GM21447 (cell line): ENCODE measurements around the gene GMFB.

Source experiments
- ATAC-seq: cut with Tn5 transposase; IDR thresholded peaks from one replicate; pipeline ENCODE4 v1.9.1; 2021; ENCODE audit not compliant: unreplicated experiment

The GMFB gene

DNA sequence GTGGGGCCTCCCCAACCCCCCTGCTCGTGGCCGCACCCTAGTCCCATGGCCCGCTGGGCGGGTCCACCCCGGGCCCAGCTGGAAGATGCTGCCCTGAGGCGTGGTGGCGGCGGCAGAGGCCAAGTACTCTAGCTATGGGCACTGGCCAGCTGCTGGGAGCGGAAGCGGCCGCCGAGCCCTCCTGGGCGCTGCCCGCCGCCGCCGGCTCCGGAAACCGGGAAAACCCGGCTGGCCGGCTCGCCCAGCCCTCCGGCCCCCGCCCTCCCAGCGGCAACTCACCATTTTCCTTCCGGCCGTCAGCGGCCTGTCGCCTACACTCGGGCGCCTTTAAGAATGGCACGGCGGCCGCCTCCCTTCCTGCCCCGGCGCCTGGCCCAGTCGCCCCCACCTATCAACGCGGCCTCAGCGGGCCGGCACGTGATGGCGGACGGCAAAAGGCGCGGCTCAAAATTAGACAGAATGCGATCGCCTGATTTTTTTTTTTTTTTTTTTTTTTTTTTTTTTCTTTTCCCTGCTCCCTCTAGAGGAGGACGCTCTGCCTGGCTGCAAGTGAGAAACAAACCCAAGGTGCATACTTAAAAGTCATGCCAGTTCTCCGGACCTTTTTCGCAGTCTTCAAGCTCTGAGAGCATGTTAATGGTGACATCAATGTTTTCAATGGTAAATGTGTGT is at the start of gene GMFB:
Gene GMFB, minus strand, starts transcription at position 335 of the 672 bp plus-strand sequence. Its CDS starts 53 bp downstream, at position 282.
- ATAC-seq: peak; percentile 87

DNA sequence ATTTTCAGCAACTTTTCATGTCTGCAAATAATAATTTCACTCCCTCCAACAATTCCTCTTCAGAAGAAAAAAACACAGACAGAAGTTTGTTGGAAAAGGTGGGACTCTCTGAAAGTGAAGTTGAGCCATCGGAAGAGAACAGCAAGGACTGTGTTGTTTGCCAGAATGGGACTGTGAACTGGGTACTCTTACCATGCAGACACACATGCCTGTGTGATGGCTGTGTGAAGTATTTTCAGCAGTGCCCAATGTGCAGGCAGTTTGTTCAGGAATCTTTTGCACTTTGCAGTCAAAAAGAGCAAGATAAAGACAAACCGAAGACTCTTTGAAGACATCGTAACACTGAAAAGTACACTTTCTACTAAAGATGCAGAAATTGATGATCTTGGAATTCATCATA is 49.3 kb upstream of the GMFB start:
- no peak for ATAC-seq

DNA sequence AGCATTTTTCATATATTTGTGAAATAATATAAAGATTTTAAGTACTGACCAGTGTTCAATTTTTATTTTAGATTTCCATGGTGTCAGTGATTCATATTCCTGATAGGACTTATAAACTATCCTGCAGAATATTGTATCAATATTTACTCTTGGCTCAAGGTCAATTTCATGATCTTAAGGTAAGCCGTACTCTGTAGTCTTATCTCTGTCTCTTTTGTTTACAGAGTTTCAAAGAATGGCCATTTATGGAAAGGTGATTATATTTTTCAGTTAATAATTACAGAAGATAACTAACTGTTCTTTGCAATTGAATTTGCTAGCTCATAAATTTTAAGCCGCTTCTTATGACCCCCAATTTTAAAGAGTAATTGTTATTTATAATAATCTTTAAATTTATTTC is 48.9 kb upstream of the GMFB start:
- no peak for ATAC-seq

GRCh38 chr14:54535646-54536045 is 46.9 kb upstream of the GMFB start:
- ATAC-seq: no peak

- no peak for ATAC-seq
These were observed 46.3 kb upstream of the GMFB start for GRCh38 chr14:54535126-54535525.

DNA sequence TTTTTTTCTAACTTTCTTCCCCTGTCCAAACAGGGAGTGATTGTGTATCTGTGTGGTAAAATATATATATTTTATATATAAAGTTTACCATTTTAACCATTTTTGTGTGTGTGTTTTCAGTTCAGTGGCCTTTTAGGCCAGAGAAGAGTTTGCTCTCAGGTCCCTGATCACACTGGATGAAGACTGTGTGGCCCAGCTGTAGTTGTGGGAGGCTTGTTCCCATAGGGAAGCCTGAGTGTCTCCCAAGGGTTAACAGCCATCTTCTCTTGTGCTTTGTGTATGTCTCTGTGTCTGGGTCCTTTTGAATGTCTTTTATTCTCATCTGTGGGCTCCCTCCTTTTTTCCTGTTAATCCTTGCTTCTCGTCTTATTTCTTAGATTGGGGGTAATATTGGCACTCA is 44.3 kb upstream of the GMFB start:
- ATAC-seq: peak; percentile 10

DNA sequence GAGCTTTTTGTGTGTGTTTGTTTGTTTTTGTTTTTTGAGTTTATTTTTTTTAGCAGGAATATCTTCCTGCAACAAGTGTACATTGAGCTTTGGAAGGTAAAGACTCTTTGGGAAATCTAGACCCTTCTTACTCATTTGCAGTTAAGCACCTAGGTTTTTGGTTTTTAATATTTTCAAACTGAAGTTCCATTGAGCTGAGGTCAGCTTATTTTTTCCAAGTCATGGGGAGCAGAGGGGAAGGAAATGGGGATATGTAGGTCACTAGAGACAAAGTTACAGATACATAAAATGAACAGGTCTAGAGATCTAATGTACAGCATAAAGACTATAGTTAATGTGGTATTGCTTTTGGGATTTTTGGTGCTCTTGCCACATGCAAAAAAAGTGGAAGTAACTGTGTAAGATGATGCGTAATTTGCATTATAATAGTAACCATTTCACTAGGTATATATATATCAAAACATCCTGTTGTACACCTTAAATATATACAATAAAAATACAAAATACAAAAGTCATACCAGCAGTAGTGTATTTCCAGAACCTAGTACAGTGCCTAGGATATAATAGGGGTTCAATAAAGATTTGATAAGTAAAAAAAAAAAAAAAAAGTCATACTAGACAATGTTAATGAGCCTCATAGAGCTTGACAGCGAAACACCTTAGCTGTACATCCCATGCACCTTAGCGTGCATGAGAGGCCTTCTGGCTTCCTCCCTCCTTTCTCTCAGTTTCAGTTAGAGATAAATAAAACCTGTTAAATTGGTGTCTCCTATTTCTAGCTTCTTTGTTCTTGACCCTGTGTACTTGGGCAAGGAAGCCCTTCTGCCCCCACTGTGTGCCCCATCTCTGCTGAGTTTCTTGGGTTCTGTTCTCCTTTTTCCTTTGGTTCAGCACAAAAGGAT is 43.6 kb upstream of the GMFB start:
- ATAC-seq: peak; percentile 96

GRCh38 chr14:54529811-54530210 is 41.0 kb upstream of the GMFB start:
- no peak for ATAC-seq

- no peak for ATAC-seq
These were observed 40.2 kb upstream of the GMFB start for GRCh38 chr14:54528973-54529372.

GRCh38 chr14:54524410-54524809 is 35.6 kb upstream of the GMFB start:
- ATAC-seq: no peak

GRCh38 chr14:54516709-54517108 is 27.9 kb upstream of the GMFB start:
- no peak for ATAC-seq

DNA sequence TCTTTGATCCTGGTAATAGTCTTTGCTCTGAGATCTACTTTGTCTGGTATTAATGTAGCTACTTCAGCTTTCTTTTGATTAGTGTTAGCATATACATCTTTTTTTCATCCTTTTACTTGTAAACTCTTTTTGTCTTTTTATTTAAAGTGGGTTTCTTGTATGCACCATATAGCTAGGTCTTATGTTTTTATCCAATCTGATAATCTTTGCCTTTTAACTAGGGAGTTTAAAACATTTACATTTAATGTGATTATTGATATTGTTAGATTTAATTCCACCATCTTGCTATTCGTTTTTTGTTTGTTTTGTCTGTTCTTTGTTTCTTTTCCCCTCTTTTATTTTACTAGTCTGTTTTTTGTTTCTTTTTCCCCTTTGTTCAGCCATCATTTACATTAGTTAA is 26.9 kb upstream of the GMFB start:
- no peak for ATAC-seq

DNA sequence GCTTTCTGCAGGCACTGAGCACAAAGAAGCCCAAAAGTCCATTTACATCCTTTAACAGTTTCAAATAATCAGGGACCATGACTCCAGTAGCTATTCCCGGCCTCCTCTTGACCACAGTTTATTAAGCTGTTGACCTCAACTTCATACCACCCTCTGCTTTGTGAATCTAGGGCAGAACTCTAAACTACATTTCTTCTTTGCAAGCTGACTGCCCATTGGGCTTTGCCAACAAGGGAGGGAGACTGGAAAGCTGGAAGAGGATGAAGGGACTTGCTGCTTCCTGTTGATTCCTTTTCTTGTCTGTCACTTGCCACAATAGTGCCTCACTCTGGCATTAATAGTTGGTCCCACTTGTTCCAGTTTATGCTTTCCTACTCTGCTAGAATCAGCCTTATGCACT is 23.6 kb upstream of the GMFB start:
- ATAC-seq: no peak

DNA sequence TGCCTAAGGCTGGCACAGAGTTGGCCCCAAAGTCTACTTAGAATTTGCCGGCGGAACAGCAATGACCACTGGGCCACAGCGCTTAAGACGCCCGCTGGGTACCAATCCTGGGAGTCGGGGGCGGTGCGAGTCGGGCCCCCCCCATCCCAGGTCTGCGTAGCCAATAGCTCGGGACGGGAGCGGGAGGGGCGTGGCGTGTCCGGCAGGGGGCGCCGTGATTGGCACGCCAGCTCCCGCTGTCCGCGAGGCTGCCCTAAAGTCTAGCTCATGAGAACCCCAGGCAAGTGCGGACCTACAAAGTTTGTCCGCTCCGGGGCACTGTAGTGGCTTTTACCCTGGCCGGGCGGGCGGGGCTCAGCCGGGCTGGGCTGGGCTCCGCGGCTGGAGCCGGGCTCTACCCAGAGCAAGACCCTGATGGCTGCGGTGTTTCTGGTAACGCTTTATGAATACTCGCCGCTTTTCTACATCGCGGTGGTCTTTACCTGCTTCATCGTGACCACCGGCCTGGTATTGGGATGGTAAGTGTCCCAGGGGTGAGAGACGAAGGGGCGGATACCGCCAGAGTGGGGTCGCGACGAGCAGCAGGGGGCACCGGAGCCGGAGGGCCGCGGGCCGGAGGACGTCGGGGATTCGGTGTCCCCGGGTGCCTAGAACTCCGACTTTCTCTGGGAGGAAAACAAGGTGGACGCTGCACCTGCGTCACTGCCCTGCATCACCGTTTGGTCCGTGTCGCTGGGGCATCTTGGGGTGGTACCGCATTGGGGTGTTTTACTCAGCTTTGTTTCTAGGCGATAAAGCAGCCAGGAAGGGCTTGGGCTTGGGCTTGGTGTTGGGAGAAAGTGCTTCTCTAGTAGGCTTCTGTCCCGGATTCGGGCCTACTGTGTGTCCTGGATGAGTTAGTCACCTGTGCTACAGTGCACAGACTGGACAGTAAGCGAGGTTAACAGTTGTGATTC is 21.0 kb upstream of the GMFB start, which contains the start of gene CGRRF1:
Gene CGRRF1, plus strand, starts transcription at position 361 of the 956 bp plus-strand sequence. Its CDS starts 54 bp downstream, at position 415.
- peak; percentile 97 for ATAC-seq

GRCh38 chr14:54503486-54503885 is 14.7 kb upstream of the GMFB start:
- ATAC-seq: no peak

DNA sequence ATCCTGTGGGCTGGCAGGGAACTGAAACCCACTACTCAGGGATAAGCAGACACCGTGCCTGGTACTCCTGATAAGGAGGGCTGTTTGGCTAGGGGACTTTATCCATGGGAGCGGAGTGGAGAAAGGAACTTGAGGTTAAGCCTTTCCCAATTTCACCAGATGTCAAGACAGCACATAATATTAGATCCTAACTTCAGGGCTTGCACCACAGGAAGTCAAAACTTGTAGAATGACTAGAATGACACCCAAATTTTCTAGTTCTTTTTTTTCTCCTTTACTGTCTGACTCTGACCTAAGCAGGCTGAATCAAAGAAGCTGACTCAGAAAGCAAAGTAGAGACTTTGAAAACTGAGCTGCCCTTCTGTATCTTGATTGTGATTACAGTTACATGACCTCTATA is 13.8 kb upstream of the GMFB start:
- no peak for ATAC-seq

DNA sequence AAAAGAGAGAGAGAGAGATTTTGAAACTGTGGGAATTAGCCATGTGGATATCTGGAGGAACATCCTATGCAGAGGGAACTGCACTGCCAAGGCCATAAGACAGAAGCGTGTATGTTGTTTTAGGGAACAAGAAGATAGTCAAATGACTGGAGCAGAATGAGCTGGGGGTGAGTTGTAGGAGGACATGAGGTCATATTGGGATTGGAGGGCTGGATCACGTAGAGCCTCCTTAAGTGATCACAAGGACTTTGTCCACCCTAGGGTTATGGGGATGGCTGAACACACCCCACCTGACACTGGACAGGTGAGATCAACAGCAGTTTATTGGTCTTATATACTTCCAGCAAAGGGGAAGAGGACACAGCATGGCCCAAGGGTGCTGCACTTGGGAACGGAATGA is 12.7 kb upstream of the GMFB start:
- no peak for ATAC-seq

DNA sequence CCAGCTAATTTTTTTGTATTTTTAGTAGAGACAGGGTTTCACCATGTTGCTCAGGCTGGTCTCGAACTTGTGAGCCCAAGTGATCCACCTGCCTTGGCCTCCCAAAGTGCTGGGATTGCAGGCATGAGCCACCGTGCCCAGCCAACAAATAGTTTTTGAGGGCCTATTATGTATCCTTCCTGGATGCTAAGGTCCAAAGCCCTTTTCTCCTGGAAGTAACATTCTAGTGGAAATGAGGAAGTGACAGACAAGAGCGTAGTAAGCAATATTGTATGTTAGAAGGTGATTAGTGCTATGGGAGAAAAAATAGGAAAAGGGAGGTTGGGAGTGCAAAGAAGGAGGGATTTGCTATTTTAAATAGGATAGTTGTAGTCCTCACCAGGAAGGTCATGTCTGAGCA is 12.0 kb upstream of the GMFB start:
- ATAC-seq: no peak

GRCh38 chr14:54498579-54498978 is 9.8 kb upstream of the GMFB start:
- no peak for ATAC-seq

DNA sequence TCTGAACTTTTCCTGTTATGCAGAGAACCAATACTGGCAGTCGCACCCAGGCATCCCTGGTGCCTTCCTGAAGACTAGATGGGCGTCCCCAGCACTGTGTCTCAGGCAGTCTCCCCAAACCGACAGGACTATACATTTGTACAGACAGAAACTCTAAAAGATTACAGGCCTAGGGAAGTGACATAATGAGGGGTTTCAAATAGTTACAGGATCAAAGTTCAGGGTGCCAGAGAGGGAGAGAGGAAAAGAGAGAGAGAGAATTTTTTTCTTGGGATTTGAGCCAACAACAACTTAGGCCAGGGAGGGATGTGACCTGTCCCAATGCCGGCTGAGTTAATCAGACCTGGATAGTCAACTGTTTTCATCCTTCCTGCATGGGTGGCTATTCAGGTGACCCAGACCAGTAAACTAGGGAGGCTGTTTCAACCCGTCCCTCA is 9.3 kb upstream of the GMFB start:
- no peak for ATAC-seq

GRCh38 chr14:54497224-54497623 is 8.4 kb upstream of the GMFB start:
- ATAC-seq: no peak
